Measurements from ENCODE around the gene GRK4.
"Not testable (repeated sequence)": the region's sequence is repeated elsewhere in the genome, so short reads cannot be mapped to it uniquely, and the experiment has no call there.

- TF ChIP-seq CTCF, POLR2A (IDR thresholded peaks at IDR 0.05): not testable (repeated sequence)
Observed at GRCh38 chr4:2918714-2919113, 44.7 kb upstream of the GRK4 start.
